HG03378 (cell line): ENCODE results near the gene RHOG.
A peak's percentile ranks its signal among the peaks of the same experiment; 100 is the strongest.
"Not testable (repeated sequence)": the region's sequence is repeated elsewhere in the genome, so short reads cannot be mapped to it uniquely, and the experiment has no call there.

Experiments used
- ATAC-seq: cut with Tn5 transposase; IDR thresholded peaks from one replicate; pipeline ENCODE4 v1.9.1; 2021; ENCODE audit warnings: mild to moderate bottlenecking, moderate library complexity; ENCODE audit not compliant: unreplicated experiment

RHOG gene

DNA sequence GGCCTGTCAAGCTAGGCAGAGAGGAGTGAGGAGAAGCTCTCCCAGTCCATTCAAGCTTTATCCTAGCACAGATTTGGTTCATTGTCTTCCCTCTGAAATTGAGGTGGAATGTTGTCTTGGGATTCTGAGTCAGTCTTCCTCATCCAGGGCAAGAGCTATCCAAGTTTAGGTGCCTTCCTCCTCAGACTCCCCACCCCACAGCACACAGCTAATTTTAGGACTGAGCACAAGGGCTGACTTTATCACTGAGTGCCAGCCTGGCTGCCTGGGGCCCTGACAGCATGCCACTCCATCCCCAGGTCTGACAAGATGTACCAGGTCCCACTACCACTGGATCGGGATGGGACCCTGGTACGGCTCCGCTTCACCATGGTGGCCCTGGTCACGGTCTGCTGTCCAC lies 29.8 kb downstream of the RHOG start:
- ATAC-seq, result no peak

DNA sequence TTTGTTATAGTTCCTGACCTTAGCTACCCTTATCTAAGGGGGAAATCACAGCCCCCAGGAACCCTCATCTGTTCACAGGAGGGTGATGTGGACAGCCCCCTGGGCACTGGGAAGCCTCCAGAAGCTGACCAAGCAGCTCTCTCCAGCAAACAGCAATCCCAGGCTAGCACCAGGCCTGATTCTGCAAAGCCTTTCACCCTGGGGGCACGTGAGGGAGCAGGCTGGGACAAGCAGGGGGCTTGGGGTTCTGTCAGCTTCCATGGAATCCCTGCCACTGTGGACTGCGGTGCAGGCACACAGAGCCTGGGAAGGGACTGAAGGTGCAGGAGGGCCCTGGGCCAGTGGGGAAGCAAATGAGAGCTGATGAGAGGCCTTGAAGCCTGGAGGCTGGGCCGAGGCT lies 30.3 kb downstream of the RHOG start:
- no peak for ATAC-seq

DNA sequence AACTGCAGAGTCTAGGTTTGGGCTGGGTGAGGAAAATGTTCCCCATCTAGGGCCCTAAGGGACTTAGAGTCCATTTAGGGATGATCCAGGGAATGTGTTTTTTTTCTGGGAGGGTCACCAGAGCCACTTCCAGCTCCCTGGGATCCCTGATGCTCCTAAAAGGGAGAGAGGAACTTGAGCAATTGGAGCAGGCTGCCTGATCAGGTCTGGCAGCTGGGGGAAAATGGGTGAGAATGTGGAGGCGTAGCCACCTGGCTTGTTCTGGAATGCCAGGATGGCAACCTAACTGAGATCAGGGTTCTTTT lies 31.2 kb downstream of the RHOG start:
- no peak for ATAC-seq

DNA sequence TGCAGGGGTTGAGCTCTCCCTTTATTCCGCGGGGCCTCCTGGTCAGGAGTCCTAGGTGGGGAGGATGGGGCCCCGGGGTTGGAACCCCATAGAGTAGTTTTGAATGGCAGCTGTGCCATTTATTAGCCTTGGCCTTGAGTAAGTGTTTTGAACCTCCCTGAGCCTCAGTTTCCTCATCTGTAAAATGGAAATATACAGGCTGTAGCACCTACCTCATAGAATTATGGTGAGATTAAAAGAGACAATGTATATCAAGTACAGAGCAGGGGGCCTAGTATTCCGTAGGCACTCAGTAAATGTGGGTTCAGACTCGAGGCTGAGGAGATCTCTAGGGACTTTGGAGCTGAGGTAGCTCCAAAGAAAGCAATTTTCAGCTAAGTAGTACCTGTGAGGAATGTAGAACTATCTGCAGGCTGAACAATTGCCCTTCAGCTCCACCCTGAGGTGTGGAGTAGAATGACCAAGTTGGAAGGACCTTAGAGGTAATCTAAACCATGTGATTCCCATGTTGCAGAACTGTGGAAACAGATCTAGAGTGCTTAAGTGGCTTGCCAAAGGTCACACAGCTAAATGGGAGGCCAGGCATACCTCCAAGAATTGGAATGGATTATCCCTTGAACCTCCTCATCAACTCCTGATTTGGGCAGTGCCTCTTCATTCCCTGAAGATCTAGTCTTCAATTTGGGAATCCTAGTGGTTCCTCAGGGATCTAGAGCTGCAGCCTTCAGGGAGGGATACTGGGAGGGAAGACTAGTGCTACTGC lies 31.7 kb downstream of the RHOG start:
- peak; percentile 79 for ATAC-seq

DNA sequence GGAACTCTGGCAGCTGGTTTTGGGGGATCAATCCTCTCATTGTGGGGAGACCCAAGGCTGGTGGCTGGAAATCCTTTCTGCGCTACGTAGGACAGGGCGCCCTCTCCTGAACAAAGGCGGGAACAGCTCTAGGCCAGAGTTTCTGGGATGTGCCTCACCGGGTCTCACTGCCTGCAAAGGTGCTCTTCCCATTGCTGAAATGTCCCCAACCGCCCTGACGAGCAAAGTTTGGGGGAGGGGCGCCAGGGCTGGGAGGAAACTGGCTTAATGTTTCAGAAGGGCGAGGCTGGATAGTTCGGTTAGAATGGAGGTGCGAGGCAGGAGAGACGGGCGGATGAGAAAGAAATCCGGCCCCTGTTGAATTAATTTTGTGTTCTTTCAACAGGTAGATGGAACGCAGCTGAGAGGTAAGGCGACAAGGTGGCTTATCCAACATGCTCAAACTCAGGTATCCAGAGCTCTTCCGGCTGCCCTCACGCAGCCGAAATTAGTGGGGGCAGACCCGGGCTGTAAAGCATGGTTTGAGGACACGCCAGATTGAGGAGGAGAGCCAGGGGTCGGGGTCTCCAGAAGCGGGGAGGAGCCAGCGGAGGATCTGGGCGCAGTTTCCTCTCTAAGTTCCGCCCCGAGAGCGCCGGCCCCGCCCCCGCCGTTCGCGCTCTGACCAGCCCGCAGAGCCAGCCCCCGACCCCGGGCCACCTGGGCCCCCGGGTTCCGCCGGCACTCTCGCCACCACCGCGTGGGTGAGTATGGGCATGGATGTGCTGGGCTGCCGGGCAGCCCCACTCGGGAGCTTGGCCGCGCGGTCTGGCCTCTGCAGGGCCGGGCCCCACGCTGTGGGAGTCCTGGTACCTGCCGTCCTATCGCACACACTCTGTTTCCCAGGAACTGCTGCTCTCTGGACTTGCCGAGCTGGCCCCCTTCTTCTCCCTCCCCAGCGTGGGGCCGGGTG lies 32.6 kb downstream of the RHOG start, which contains the start of gene PGAP2:
TSS of gene PGAP2 (plus strand) at position 652 of the 952 bp plus-strand sequence. CDS start 2,700 bp downstream, outside the sequence.
- no peak for ATAC-seq

DNA sequence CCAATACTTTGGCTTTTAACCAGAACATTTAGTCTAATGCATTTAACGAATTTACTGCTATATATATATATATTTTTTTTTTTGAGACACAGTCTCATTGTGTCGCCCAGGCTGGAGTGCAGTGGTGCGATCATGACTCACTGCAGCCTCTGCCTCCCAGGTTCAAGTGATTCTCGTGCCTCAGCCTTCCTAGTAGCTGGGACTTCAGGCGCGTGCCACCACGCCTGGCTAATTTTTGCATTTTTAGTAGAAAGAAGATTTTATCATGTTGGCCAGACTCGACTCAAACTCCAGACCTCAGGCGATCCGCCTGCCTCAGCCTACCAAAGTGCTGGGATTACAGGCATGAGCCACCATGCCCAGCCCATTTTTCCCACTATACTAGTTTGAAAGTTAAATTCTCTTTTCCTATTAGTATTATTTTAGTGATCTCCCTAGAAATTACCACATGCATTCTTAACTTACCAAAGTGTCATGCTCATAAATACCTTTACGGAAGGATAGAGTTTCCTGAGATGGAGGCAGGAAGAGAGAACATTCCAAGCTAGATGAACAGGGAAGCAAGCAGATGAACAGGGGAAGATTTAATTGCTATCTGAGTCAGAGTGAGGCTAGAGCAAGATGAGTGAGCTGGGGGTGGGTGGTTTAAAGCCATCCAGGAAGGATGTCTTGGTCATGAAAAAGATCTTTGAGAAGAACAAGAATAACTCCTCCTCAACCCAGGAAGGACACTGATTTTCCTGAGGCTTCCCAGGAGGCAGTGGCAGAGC lies 36.8 kb downstream of the RHOG start:
- ATAC-seq, result no peak

DNA sequence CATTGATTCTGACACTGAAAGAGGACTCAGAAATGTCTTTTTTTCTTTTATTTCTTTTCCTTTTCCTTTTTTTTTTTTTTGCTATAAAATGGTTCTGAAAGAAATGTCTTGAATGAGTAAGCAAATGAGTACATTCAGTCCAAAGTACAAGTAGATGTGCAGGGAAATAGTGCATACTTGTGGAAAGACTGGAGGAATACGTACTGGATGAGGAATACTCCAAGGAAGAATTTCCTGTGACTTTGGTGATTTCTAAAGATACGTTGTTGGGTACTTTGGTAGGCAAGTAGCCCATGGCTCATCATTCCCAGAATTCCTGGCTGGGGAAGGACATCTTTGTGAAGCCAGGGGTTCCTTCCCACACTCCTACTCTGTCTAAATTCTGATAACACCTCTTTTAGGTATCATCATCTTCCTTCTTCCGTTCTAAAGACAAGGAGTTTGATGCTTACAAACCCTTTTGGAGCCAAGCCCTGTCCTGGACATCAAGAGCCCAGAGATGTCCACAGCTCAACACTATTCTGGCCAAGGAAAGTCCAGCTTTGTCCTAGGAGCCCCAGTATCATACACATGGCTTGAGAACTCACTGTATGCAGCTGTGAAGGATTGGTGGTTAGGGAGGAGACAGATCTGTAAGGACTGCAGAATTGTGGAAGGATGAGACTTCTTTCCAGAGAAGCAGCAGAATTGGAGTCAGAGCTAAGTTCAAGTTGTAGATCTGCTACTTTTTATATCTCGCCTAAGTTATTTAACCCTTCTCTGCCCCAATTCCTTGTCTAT lies 38.6 kb downstream of the RHOG start:
- no peak for ATAC-seq

DNA sequence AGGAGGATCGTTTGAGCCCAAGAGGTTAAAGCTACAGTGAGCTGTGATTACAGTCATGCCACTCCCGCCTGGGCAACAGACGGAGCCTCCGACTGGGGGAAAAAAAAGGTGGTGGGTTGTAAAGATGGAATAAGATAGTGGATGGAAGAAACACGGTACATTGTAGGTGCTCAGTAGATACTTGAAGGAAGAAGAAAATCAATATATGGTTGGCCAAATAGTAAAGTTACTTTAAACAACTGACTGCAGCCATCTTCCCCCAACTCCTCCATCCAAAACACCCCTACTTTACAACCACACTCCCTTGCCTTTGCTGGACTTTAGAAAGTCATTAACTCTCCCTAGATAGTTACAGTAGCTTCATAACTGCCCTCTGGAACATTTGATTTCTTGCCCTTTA lies 40.9 kb downstream of the RHOG start:
- no peak for ATAC-seq

DNA sequence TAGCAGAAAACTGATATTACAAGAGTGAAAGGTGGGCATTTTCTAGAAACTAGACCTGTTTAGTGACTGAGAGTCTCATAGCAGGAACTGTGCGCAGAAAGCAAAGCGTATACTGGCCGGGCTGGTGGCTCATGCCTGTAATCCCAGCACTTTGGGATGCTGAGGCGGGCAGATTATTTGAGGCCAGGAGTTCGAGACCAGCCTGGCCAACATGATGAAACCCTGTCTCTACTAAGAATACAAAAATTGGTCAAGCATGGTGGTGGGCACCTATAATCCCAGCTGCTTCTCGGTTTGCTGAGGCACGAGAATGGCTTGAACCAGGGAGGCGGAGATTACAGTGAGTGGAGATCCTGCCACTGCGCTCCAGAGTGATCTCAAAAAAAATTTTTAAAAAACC lies 41.6 kb downstream of the RHOG start:
- no peak for ATAC-seq

DNA sequence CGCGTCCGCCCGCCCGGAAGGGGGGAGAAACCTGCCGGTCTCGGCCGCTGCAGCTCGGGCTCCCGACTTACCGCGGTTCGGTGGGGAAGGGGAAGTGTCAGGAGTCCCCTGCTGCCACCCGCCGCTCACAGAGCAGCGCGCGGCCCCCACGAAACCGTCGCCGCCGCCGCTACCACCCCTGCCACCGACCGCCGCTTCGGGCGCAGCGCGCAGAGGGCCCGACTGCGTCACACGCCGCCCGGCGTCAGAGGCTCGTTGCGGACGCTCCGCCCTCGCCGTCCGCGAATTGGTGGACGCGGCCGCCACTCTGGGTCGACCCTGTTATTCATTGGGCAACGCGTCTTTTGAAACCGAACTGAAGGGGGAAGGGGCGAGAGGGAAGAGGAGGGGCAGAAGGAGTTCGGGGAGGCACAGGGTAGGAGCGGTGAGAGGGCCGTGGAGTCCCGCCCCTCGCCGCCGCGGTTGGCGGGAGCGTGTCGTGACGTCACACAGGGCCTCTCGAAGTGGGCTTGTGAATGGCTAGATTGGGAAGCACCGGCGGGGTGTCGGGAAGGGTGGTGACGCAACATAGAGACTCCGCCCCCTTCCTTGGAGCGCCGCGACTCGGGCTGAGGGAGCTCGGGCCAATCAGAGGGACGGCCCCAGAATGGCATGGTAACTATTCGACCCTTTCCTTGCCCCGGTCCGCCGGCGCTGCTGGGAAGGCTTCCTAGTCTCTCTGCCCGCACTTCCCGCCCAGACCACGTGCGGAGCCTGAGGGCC lies 43.2 kb downstream of the RHOG start, which contains the start of gene NUP98:
TSS of gene NUP98 (minus strand) at position 226 of the 762 bp plus-strand sequence. CDS start 15,437 bp downstream, outside the sequence.
- ATAC-seq, result peak; percentile 93

DNA sequence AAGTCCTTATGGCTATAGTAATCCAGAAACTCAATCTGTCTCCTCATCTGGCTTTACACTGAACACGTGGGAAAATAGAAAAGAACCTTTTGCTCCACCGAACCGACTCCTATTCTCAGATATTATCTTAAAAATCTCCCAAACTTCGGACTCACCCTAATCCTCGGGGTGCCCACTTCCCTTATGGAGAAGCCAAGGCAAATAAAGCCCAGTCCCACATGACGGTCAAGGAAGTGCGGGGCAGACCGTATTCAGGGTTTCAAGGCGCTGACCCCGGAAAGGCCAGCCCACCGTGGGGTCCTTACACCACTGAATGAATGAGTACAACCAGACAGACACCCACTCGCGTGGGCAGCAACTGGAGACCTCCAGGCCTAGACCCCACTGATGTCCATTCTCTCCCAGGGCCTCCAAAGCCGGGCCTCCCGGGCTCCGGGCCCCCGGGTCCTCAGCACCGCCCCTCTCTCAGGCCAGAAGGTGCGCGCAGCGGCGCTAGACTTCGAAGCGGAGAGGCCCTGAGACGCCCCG lies 43.9 kb downstream of the RHOG start:
- peak; percentile 10 for ATAC-seq

DNA sequence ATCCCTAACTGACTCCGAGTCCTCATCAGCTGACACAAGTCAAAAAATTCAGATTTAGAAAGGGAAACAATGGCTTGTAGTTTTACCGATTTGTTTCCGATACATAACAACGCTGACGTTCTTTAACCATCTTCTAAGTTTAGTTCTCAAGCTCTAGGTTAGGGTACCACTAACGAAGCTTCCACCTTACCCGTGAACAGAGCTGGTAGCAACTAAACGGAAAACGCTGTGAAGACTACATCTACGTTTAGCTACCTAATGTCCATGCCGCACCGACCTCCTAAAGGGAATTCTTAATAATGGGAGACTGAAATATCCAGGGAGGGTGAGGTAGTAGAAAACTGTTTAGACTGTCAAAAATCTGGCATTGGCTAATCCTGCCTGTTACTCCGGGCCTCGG lies 44.4 kb downstream of the RHOG start:
- no peak for ATAC-seq

DNA sequence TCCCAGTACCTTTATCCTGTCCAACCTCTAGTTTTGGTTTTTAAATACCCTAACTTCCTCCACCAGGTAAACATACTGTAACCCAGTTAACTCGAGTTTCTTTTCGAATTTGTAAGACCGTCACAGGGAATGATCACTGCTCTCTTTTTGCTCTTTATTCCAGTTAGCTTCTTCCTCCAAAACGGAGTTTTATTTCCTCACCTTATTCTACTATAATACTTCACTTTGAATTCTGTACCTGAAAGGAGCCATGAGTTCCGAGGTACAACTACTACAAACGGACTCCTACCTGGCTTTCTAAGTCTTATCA lies 44.8 kb downstream of the RHOG start:
- no peak for ATAC-seq

DNA sequence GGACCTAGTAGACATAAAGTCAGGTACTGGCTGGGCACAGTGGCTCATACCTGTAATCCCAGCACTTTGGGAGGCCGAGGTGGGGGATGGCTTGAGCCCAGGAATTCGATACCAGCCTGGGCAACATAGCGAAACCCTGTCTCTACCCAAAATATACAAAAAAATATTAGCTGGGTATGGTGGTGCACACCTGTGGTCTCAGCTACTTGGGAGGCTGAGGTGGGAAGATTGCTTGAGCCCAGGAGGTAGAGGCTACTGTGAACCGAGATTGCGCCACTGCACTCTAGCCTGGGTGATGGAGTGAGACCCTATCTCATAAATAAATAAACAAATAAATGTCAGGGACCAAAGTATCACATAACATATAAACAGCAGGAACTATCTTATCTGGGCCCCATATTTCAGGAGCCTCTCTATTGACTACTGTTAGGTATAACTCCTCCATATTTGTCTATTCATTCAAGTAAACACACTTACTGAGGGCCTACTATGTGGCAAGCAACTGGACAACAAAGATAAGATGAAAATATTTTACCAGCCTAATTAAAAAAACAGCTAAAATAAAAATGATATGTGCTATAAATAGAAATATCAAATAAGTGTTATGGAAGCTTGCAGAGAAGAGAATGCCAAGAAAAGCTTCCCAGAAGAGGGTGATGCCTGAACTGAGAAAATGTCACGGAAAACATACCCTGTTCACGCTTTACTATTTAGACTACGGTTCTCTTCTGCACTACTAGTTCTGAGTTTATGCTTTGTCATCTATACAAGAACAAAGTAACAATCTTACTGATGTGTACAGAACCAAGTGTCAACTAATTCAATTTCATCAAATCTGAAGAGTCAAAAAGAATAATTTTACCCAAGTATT lies 45.4 kb downstream of the RHOG start:
- no peak for ATAC-seq

DNA sequence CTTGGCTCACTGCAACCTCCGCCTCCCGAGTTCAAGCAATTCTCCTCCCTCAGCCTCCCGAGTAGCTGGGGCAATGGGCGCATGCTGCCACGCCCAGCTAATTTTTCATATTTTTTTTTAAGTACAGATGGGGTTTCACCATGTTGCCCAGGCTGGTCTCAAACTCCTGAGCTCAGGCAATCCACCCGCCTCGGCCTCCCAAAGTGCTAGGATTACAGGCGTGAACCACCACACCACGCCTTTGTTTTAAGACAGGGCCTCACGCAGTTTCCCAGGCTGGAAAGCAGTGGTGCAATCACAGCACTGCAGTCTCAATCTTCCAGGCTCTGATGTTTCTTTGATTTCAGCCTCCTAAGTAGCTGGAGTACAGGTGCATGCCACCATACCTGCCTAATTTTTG lies 46.4 kb downstream of the RHOG start:
- not testable (repeated sequence) for ATAC-seq

DNA sequence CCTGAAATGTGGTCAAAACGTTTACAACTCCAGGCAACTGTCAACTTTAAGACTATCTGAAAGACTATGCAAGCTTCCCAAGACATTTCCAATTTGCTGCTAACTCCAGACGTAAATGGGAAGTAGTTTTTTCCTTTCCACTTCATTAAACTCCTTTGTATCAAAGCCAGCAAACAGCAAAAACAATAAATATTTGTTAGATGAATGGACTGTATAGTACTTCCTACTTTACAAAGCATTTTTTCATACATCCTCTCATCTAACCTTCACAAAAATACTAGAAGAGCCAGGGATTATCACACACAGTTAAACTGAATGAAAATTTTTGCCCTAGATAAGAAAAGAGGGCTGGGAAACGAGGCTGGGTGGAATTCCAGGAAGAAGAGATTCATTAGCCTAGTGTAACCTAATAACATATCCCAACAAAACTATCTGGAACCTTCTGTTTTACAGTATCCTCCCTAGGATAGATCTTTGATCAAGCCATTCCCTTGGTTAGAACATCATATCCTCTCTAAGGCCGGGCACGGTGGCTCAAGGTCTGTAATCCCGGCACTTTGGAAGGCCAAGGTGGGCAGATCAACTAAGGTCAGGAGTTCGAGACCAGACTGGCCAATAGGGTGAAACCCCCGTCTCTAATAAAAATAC lies 53.9 kb downstream of the RHOG start:
- no peak for ATAC-seq

DNA sequence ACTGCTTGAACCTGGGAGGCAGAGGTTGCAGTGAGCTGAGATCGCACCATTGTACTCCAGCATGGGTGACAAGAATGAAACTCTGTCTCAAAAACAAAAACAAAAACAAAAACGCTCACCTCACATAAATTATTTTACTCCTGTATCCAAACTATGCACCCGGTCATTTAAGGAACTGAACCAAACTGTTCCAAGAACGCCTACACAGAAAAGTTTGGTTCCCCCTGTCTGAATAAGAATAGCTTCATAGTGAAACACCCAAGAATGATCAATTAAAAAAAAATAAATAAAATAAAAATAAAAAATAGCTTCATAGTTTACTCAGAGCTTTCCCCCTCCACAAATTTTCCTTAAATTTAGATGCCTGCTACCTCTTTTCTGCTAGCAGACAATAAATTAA lies 57.1 kb downstream of the RHOG start:
- ATAC-seq, result no peak

DNA sequence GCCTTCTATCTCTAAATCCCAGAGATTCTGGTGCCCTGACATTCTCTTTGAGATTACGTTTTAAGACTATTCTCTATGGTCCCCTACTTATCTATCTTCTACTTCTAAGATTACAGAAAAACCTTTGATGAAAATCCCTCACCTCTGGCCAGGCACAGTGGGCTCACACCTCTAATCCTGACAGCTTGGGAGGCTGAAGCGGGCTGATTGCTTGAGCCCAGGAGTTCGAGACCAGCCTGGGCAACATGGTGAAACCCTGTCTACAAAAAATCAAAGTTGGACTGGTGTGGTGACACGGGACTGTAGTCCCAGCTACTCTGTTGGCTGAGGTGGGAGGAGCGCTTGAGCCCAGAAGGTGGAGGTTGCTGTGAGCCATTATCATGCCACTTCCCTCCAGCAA lies 57.8 kb downstream of the RHOG start:
- no peak for ATAC-seq
